HEK293 (cell line): Measurements from ENCODE around the gene CHMP6.
A peak's percentile ranks its signal among the peaks of the same experiment; 100 is the strongest.
"Not testable (repeated sequence)": the region's sequence is repeated elsewhere in the genome, so short reads cannot be mapped to it uniquely, and the experiment has no call there.

Experiments used
- CTCF ChIA-PET: fragments of 350-600 bp; formaldehyde crosslinking; extraction: SDS; loops from one replicate; lab custom pipeline; 2021; ENCODE audit warnings: antibody characterized with exemption; lab: Yijun Ruan, JAX
- POLR2A ChIA-PET: fragments of 300-600 bp; formaldehyde crosslinking; extraction: SDS; loops from one replicate; lab custom pipeline; 2020; ENCODE audit warnings: antibody characterized with exemption, inconsistent platforms; lab: Yijun Ruan, JAX
- H3K27ac ChIP-seq: fragments of 200-500 bp; sonication (Bioruptor generic); 2 replicates; pipeline ENCODE4 v1.5.1; 2014; ENCODE audit warnings: low read depth, low read length, control low read depth, inconsistent platforms; ENCODE audit errors: extremely low read depth
- H3K36me3 ChIP-seq, 2 experiments: fragments of 200-500 bp in 1 of 2; sonication (Bioruptor generic) in 1 of 2; 1 replicate in 1 of 2; 2 replicates in 1 of 2; pipeline ENCODE4 v1.5.1; 2014 to 2017; ENCODE audit warnings: inconsistent platforms in 2 of 2, low read length in 2 of 2; ENCODE audit not compliant: control insufficient read depth in 2 of 2, insufficient read depth in 1 of 2
- H3K4me1 ChIP-seq: fragments of 200-500 bp; sonication (Bioruptor generic); 2 replicates; pipeline ENCODE4 v1.5.1; 2014; ENCODE audit warnings: mild to moderate bottlenecking, low read length, inconsistent platforms; ENCODE audit not compliant: control insufficient read depth, insufficient read depth
- H3K4me3 ChIP-seq: 2 replicates; pipeline ENCODE4 v1.5.1; 2011; ENCODE audit warnings: low read depth, mild to moderate bottlenecking, control low read depth, low read length, moderate library complexity
- H3K9me3 ChIP-seq: fragments of 200-500 bp; sonication (Bioruptor generic); 2 replicates; pipeline ENCODE4 v1.5.1; 2014; ENCODE audit warnings: low read depth, low read length, inconsistent platforms; ENCODE audit not compliant: control insufficient read depth, insufficient read depth
- OSR2 ChIP-seq: fragments of 450-650 bp; formaldehyde crosslinking; IDR thresholded peaks from 2 replicates; pipeline ENCODE4 v1.5.1; 2016; ENCODE audit warnings: missing biosample characterization, missing genetic modification characterization
- SETDB1 ChIP-seq: IDR thresholded peaks from one replicate; pipeline ENCODE4 v1.6.1; 2017; ENCODE audit warnings: mild to moderate bottlenecking, low read length, moderate library complexity, mixed read lengths; ENCODE audit not compliant: insufficient read length
- ZFHX2 ChIP-seq: fragments of 450-650 bp; formaldehyde crosslinking; conservative IDR thresholded peaks from 2 replicates; pipeline ENCODE4 v1.5.1; 2016; ENCODE audit warnings: missing biosample characterization, missing genetic modification characterization
- ZNF121 ChIP-seq: fragments of 450-650 bp; formaldehyde crosslinking; IDR thresholded peaks from 2 replicates; pipeline ENCODE4 v1.5.1; 2016; ENCODE audit warnings: missing biosample characterization, missing genetic modification characterization
- ZNF146 ChIP-seq: fragments of 450-650 bp; formaldehyde crosslinking; IDR thresholded peaks from 2 replicates; pipeline ENCODE4 v1.5.1; 2016; ENCODE audit warnings: missing biosample characterization, missing genetic modification characterization
- ZNF16 ChIP-seq: fragments of 450-650 bp; formaldehyde crosslinking; IDR thresholded peaks from 2 replicates; pipeline ENCODE4 v1.5.1; 2016; ENCODE audit warnings: low read depth, missing biosample characterization, missing genetic modification characterization
- ZNF184 ChIP-seq: fragments of 450-650 bp; IDR thresholded peaks from 2 replicates; pipeline ENCODE4 v1.5.1; 2018; ENCODE audit warnings: missing biosample characterization, mild to moderate bottlenecking, missing genetic modification characterization
- ZNF19 ChIP-seq: fragments of 450-650 bp; formaldehyde crosslinking; IDR thresholded peaks from 2 replicates; pipeline ENCODE4; 2016; ENCODE audit warnings: missing biosample characterization, missing genetic modification characterization, low read depth
- ZNF274 ChIP-seq, 2 experiments: fragments of 200-500 bp in 1 of 2; fragments of 450-650 bp in 1 of 2; sonication (Bioruptor generic) in 1 of 2; formaldehyde crosslinking in 1 of 2; IDR thresholded peaks; 2 replicates each; pipeline versions ENCODE4 v1.5.1 to v1.6.1; 2014 to 2016; ENCODE audit warnings: borderline replicate concordance in 1 of 2, inconsistent platforms in 1 of 2, low read length in 1 of 2, missing biosample characterization in 1 of 2, missing genetic modification characterization in 1 of 2
- ZNF341 ChIP-seq: fragments of 450-650 bp; formaldehyde crosslinking; IDR thresholded peaks from 2 replicates; pipeline ENCODE4; 2016; ENCODE audit warnings: low read depth, missing biosample characterization, missing genetic modification characterization
- ZNF658 ChIP-seq: fragments of 450-650 bp; formaldehyde crosslinking; IDR thresholded peaks from 2 replicates; pipeline ENCODE4; 2016; ENCODE audit warnings: missing biosample characterization, missing genetic modification characterization
- ZNF701 ChIP-seq: fragments of 450-650 bp; formaldehyde crosslinking; IDR thresholded peaks from 2 replicates; pipeline ENCODE4 v1.5.1; 2016; ENCODE audit warnings: missing biosample characterization, missing genetic modification characterization
- ZNF776 ChIP-seq: fragments of 450-650 bp; formaldehyde crosslinking; IDR thresholded peaks from 2 replicates; pipeline ENCODE4 v1.5.0; 2017; ENCODE audit warnings: missing biosample characterization, missing genetic modification characterization, borderline replicate concordance
- ZNF837 ChIP-seq: fragments of 450-650 bp; formaldehyde crosslinking; IDR thresholded peaks from 2 replicates; pipeline ENCODE4 v1.5.1; 2016; ENCODE audit warnings: missing biosample characterization, missing genetic modification characterization
- TF ChIP-seq, protein P1 (sequence below): fragments of 450-650 bp; formaldehyde crosslinking; IDR thresholded peaks from 2 replicates; pipeline ENCODE4 v1.5.1; 2016; ENCODE audit warnings: missing biosample characterization, missing genetic modification characterization

CHMP6 gene

DNA sequence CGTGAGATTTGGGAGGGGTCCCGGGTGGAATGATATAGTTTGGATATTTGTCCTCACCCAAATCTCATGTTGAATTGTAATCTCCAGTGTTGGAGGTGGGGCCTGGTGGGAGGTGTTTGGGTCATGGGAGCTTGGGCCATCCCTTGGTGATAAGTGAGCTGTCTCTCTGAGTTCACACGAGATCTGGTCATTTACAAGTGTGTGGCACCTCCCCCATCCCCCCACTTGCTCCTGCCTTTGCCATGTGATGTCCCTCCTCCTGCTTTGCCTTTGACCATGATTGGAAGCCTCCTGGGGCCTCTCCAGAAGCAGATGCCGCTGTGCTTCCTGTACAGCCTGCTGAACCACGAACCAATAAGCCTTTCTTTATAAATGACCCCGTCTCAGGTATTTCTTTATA, 22.0 kb downstream of the CHMP6 start:
- H3K4me3 ChIP-seq = no peak overlapping the region
- TF ChIP-seq ZNF341 (peak; percentile 27; the same call in 1 of the 2 replicates), ZFHX2 (tag by site-specific recombination) (no peak), OSR2 (tag by site-specific recombination) (peak; percentile 52)
- H3K9me3 ChIP-seq = no peaks in the 10 kb centered on the region
- H3K27ac ChIP-seq = no peak overlapping the region
- H3K4me1 ChIP-seq = no peaks in the 10 kb centered on the region
- POLR2A ChIA-PET = no interaction called here
- CTCF ChIA-PET = interaction anchor here (2.3 kb wide), 2 partner anchors 10 to 85 kb away, joined by 6 to 13 read pairs; no protein-coding TSS in a partner anchor
- no peaks in the 10 kb centered on the region for H3K36me3 ChIP-seq

DNA sequence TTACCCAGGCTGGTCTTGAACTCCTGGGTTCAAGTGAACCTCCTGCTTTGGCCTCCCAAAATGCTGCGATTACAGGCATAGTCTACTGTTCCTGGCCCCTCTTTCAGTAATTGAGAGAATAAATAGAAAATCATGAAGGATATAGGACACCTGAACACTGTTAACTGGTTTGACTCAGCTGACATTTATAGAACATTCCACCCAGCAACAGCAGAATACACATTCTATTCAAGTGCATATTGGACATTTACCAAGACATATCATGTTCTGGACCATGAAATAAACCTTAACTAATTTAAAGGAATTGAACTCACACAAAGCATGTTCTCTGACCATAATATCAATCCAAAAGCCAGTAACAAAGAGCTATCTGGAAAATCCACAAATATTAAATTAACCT, 23.5 kb downstream of the CHMP6 start:
- ChIA-PET CTCF (interaction anchor here (0.6 to 1.8 kb wide), 4 partner anchors 8 to 81 kb away, joined by 3 to 14 read pairs (median 8); no protein-coding TSS in a partner anchor), POLR2A (no interaction called here)
- Histone ChIP-seq H3K4me3 (no peak overlapping the region), H3K36me3 (no peaks in the 10 kb centered on the region), H3K9me3 (no peaks in the 10 kb centered on the region), H3K4me1 (no peaks in the 10 kb centered on the region), H3K27ac (no peak overlapping the region)
- TF ChIP-seq, protein P1, sequence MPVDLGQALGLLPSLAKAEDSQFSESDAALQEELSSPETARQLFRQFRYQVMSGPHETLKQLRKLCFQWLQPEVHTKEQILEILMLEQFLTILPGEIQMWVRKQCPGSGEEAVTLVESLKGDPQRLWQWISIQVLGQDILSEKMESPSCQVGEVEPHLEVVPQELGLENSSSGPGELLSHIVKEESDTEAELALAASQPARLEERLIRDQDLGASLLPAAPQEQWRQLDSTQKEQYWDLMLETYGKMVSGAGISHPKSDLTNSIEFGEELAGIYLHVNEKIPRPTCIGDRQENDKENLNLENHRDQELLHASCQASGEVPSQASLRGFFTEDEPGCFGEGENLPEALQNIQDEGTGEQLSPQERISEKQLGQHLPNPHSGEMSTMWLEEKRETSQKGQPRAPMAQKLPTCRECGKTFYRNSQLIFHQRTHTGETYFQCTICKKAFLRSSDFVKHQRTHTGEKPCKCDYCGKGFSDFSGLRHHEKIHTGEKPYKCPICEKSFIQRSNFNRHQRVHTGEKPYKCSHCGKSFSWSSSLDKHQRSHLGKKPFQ (tag by site-specific recombination) = no peak
- TF ChIP-seq ZNF837 (tag by site-specific recombination) (no peak), ZNF658 (tag by site-specific recombination) (no peak), ZNF19 (tag by site-specific recombination) (no peak), ZNF184 (tag by site-specific recombination) (no peak), ZNF701 (tag by site-specific recombination) (no peak), ZNF776 (tag by site-specific recombination) (no peak)

DNA sequence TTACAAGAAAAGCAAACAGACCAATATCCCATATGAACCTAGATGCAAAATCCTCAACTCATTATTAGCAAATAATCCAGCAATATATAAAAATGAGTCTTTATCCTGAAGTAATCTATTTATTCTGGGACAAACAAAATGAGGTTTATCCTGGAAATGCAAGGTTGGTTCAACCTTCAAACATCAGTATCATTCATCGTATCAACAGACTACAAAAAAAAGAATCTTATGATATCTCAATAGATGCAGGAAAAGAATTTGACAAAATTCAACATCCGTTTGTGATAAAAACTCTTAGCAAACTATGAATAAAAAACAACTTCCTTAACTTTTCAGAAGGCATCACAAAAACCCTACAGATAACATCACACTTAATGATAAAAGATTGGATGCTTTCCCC, 24.9 kb downstream of the CHMP6 start:
- H3K27ac ChIP-seq = no peak overlapping the region
- H3K36me3 ChIP-seq = no peaks in the 10 kb centered on the region
- H3K9me3 ChIP-seq = no peaks in the 10 kb centered on the region
- POLR2A ChIA-PET = interaction anchor here (1.5 kb wide), 1 partner anchor 19 kb away, joined by 5 read pairs; the partner anchor contains the start of gene BAIAP2
- CTCF ChIA-PET = interaction anchor here (1.6 to 2.0 kb wide), 2 partner anchors 9 to 10 kb away, joined by 3 to 6 read pairs; no protein-coding TSS in a partner anchor
- H3K4me1 ChIP-seq = no peaks in the 10 kb centered on the region
- H3K4me3 ChIP-seq = no peak overlapping the region
- TF ChIP-seq ZNF146 (tag by site-specific recombination) = no peak
- TF ChIP-seq ZNF16 (tag by site-specific recombination) = no peak
- no peak for TF ChIP-seq ZNF274 (IDR thresholded peaks at IDR 0.05; ENCODE audit: low read length)
- no peak for TF ChIP-seq ZNF274 (tag by site-specific recombination; IDR thresholded peaks at IDR 0.05; ENCODE audit: borderline replicate concordance)
- TF ChIP-seq SETDB1 = peak; percentile 53

DNA sequence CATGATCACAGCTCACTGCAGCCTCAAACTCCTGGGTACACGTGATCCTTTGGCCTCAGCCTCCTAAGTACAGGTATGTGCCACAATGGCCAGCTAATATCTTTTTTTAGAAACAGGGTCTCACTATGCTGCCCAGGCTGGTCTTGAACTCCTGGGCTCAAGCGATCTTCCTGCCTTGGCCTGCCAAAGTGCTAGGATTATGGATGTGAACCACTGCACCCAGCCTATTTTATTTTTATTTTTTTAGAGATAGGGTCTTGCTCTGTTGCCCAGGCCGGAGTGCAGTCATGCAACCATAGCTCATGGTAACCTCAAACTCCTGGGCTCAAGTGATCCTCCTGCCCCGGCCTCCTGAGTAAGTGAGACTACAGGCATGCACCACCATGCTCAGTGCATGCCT, 25.7 kb downstream of the CHMP6 start:
- not testable (repeated sequence) for H3K27ac ChIP-seq, H3K36me3 ChIP-seq, H3K4me1 ChIP-seq, H3K4me3 ChIP-seq, H3K9me3 ChIP-seq
- peak; percentile 92 for TF ChIP-seq ZNF121 (tag by site-specific recombination)
- ChIA-PET CTCF (interaction anchor here (0.6 to 3.5 kb wide), 6 partner anchors 9 to 610 kb away, joined by 3 to 14 read pairs (median 3); partner anchors contain the start of gene CEP131), POLR2A (interaction anchor here (0.9 to 1.5 kb wide), 2 partner anchors 12 to 18 kb away, joined by 3 to 5 read pairs; partner anchors contain the start of gene BAIAP2)
